Measurements from ENCODE around the gene EMILIN2.
"Not testable (repeated sequence)": the region's sequence is repeated elsewhere in the genome, so short reads cannot be mapped to it uniquely, and the experiment has no call there.

Gene EMILIN2

DNA sequence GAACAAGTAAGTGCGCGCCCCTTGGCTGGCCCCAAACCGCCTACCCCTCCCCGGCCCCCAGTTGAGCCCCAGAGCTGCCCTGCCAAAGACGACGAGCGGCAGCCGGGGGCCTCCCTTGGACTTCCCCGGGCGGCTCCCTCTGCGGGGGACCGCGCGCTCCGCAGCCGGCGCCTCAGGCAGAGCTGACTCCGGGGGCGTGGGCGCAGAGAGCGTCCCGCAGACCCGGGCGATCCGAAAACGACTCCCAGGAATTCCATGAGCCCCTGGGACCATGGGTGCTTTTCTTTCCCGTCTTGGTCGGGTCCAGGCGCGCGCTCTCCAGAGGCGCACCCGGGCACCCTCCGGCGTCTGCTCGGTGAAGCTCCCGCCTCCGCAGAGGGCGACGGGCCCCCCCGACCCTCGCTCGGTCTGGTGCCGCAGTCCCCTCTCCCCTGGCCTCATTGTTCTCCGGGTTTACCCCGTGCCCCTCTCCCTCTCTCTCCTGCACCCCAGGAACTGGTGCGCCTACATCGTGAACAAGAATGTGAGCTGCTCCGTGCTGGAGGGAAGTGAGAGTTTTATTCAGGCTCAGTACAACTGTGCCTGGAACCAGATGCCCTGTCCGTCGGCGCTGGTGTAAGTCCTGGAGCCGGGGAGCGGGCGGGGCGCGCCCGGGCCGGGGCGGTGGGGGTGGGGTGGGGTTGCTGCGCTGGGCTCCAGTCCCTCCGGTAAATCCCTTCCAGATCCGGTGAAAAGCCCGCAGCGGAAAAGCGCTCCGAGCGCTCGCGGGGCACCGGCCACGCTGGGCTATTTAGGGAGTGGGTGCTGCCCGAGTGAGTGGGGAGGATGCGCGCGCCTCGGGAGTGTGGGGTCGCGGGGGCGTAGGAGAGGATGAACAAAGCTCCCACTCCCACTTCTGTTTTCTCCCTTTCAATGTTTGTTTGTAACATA lies 776 bp downstream of the EMILIN2 start:
- peak; percentile 44 for DNase-seq

DNA sequence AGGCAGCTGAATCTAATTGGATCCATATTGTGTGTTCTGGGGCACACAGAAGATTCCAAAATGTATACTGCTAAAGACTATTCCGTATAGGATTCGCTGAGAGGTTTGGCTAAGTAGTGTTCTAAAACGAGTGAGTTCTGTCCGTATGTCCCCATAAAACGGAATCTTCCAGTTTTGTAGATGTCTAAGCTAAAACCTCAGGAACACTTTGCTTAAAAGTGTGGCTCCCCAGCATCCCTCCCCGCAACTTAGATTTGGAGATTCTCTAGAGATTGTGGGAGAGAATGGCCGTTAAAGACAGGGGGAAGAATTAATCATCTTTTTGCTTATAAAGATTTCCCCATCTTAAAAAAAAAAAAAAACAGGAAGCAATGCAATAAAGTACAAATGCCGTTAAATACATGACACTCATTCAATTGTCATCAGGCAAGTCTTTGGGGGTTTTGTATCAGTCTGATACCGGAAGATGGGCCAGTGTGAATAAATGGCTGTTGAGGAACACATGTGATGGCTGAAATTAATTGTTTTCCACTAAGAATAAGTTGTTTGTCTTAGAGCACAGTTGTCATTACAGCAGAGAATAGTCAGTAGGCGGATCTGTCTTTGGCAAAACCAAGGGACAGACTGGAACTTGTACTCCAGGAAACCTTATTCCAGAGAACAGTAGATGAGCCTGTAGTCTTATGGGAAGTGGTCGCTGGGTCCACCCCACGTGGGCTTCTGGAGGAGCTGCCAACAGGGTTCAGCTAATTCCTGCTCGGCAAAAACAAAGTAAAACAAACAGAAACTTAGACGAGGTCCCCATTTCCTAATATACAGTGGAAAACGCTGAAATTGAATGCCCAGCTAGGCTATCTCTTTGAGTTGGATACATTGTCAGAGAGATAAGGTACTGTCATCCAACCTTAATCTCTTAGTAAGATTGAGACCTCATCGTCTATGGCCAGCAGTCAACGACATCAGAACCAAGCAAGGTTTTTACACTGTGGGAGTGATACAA lies 1.7 kb downstream of the EMILIN2 start:
- peak; percentile 22 for DNase-seq

DNA sequence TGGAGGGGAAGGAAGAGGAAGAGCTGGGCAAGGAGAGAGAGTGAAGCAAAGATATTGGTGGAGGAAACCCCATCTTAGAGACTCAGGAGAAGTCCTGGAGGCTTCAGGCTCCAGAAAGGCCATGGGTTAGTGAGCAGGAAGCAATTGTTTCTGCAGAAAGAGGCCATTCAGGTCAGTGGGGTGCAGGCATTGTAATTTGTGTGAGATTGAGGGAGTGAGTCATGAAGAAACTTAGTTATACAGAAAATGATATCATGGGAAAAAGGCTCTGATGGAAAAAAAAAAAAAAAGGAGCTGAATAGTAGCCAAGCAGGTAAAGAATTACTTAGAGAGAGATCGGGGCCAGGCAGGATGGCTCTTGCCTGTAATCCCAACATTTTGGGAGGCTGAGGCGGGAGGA lies 4.0 kb downstream of the EMILIN2 start:
- peak; percentile 22 for DNase-seq

DNA sequence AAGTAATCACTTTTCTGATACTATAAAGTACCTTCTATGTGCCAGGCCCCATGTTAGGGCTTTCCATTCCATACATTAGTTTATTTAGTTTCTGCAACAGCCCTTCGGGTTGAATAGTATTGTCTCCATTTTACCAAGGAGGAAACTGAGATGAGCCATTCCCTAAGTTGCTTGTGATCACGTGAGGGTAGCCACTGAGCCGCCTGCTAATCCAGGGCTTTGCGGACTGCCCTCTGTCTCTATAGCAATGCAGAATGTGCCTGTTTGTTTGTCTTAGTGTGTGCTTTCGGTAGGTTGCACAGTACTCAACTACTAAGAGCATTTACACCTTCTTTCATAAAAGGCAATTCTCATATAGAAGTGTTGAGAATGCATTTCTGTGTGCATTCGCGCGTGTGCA lies 5.0 kb downstream of the EMILIN2 start:
- no peak for DNase-seq

DNA sequence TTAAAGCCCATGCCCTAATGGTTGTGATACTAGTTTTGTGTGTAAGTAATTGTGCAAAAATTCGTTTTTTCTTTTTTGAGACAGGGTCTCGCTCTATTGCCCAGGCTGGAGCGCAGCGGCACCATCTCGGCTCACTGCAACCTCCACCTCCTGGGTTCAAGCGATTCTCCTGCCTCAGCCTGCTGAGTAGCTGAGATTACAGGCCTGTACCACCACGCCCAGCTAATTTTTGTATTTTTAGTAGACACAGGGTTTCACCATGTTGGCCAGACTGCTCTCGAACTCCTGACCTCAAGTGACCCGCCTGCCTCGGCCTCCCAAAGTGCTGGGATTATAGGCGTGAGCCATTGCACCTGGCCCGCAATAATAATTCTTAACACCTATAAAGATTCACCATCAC lies 5.7 kb downstream of the EMILIN2 start:
- not testable (repeated sequence) for DNase-seq

DNA sequence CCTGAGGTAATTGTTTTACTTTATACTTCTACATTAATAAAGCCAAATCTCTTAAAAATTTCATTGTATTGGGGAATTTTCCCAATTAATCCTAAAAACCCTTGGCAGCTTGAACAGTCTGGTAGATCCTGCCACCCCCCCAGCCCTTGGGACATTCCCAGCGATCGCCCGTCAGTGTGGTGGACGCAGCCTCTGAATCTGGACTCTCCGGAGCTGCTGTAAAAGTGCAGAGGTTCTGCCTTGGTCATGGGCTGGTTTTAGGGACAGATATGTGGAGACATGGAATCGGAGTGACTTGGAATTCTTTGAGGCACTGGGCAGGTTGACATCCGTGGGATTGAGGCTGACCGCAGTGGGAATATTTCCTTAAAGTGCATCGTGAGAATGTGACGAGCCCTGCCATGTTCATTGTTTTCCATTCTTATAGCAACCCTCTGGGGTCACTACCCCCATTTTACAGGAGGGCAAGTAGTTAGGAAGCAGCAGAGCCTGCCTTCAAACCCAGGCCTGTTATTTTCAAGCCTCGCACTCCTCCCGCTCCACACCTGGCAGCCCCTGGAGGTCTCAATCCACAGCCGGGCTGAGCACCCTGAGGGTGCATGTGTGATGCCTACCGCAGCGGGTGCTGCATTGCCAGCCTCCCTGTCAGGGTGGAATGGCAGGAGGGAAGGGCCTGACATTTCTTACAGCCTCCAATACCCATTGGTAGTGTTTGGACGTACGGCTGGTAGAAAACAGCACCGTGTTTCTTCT lies 6.5 kb downstream of the EMILIN2 start:
- no peak for DNase-seq

DNA sequence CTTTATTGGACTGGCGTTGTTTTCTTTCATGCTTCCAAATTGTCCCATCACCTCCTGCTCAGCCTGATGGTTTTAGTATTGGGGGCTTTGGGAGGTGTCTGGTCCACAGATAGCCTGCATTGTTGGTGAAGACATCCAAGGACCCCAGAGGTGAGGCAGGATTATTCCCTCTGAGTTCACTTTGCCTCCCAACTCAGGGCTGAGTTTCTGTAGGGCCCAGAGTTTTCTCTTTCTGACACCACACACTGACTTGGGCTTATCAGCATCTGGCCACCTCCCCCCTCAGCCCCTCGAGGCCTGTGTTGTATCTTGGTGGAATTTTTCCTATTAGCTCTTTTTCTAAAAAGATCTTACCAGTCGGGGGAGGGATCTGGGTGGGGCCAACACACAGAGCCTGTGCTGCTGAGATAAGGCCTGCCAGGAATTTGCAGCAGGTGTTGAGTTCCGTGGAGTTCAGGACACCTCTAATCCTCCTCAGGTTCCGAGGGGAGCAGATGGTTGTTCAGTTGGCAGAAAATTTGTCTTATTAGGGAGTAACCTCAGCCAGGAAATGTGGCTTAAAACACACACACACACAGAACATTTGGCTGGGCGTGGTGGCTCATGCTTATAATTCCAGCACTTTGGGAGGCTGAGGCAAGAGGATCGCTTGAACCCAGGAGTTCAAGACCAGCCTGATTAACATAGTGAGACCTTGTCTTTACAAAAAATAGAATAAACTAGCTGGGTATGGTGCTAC lies 7.3 kb downstream of the EMILIN2 start:
- DNase-seq: peak; percentile 36

DNA sequence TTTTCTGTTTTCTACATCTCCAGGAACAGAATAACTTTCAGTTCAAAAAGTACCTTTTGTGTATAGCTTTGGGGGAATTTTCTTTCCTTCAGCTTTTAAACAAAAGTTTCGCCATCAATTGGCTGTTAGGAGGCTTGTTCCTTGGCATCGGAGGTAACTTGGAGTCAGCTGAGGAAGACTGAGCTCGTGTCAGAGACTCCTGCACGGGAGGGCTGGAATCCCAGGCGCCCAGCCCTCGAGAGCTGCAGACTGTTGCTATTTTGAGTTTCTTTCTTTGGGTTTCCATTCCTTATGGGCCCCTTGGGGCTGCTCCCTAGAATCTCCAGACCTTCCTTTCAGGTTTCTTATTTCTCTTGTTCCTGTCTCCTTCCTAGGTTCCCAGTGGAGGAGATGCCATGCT lies 8.1 kb downstream of the EMILIN2 start:
- DNase-seq: peak; percentile 47

DNA sequence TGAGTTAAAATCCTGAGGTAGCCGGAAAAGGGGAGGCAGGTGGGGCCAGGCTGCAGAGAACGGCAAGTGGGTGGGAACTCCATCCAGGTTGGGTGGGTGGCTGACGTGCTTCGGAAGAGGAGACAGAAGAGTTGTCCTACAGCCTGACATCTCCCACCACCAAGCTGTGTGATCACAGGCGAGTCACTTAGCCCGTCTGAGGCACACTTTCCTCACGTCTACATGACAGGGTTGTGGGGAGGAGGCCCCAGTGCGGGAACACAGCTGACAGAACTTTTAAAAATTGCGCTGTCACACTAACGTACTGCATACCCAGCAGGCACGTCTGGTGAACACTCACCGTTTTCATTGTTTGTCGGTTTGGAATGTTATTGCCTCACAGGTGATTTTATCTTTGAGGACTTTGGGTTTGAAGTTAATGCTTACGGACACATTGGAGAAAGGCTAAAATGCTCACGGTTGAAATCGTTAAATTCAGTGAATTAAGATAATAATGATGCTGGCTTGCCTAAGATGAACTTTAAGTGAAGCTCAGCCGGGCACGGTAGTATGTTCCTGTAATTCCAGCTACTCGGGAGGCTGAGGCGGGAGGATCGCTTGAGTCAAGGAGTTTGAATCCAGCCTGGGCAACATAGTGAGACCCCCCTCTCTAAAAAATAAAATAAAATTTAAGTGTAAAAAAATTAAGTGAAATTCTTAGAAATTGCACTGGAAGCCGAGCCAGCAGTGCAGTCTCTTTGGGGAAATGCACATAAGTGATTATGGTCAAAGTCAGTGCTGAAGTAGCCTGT lies 8.9 kb downstream of the EMILIN2 start:
- DNase-seq: peak; percentile 58

DNA sequence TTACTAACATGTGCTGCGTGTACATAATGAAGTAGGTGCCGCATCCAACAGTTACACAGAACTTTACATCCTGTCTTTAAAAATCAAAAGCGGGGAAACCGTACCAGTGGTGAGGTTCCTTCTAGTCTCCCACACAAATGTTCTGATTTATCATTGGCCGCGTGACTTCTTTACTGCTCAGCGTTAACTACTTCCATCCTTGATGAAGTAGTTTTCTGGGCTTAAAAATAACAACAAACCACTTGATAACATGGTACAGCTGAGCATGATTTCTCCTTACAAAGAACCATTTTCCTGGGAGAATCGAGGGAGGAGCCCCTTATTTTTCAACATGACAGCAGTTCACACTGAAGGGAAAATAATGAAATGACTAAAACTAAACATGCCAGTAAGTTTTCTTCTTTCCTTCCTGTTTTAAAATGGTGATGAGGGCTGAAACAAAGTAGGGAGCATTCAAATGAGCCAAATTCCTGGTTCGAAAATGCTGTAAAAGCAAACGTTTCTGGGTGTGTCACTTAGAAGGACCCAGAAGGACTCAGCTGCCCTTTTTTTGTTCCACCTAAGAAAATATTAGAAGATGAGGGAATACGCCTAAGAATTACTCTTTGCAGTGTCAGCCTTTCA lies 9.9 kb downstream of the EMILIN2 start:
- no peak for DNase-seq

DNA sequence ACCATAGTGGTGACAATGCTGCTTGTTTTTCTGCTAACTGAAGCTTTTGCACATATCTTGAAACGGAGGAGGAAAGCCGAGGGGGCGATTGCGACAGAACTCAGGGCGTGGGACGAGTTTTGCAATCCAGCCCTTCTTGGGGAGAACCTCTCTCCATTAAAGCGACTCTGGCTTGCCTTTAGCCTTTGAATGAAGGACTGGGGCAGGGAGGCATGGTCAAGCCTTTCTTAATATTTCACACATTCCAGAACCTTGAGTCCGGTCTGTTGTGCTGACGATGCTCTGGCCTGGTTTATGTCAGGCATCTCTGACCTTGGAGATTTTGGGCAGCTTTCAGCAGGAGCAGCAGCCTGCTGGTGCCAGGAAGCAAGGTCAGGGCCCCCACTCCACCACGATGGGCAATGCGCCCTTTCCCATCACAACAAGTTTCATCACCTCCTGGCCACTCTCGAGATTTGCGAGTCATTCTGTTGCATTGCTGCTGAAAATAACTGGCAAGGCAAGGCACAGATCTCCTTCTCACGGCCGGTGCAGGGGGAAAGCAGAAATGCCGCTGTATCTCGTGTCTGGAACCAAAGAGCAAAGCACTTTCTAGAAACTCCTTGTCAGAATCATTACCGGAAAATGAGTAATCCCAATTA lies 10.8 kb downstream of the EMILIN2 start:
- DNase-seq: peak; percentile 86

DNA sequence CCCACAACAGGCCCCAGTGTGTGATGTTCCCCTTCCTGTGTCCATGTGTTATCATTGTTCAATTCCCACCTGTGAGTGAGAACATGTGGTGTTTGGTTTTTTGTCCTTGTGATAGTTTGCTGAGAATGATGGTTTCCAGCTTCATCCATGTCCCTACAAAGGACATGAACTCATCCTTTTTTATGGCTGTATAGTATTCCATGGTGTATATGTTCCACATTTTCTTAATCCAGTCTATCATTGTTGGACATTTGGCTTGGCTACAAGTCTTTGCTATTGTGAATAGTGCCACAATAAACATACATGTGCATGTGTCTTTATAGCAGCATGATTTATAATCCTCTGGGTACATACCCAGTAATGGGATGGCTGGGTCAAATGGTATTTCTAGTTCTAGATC lies 13.6 kb downstream of the EMILIN2 start:
- DNase-seq: not testable (repeated sequence)

DNA sequence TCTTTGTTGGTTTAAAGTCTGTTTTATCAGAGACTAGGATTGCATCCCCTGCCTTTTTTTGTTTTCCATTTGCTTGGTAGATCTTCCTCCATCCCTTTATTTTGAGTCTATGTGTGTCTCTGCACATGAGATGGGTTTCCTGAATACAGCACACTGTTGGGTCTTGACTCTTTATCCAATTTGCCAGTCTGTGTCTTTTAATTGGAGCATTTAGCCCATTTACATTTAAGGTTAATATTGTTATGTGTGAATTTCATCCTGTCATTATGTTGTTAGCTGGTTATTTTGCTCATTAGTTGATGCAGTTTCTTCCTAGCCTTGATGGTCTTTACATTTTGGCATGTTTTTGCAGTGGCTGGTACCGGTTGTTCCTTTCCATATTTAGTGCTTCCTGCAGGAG lies 17.2 kb downstream of the EMILIN2 start:
- not testable (repeated sequence) for DNase-seq

DNA sequence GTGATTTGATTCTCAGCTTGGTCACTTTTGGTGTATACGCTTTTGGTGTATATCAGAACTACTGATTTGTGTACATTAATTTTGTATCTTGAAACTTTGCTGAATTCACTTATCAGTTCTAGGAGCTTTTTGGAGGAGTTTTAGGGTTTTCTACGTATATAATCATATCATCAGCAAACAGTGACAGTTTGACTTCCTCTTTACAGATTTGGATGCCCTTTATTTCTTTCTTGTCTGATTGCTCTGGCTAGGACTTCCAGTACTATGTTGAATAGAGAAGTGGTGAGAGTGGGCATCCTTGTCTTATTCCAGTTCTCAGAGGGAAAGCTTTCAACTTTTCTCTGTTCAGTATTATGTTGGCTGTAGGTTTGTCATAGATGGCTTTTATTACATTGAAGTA lies 19.7 kb downstream of the EMILIN2 start:
- DNase-seq: not testable (repeated sequence)

DNA sequence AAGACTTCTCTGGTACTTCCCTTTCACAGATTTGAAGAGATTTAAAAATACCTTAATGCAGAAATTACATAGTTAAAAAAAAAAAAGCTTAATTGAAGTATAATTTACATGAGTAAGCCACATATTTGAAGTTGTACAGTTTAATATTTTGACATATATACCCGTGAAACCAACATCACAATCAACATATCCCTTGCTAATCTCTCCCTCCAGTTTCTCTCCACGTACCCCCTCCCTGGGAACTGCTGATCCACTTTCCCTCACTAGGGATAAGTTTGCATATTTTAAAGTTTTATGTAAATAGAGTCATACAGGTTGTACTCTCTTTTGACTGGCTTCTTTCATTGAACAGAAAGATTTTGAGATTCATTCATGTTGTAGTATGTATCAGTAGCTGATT lies 22.4 kb downstream of the EMILIN2 start:
- DNase-seq: no peak

DNA sequence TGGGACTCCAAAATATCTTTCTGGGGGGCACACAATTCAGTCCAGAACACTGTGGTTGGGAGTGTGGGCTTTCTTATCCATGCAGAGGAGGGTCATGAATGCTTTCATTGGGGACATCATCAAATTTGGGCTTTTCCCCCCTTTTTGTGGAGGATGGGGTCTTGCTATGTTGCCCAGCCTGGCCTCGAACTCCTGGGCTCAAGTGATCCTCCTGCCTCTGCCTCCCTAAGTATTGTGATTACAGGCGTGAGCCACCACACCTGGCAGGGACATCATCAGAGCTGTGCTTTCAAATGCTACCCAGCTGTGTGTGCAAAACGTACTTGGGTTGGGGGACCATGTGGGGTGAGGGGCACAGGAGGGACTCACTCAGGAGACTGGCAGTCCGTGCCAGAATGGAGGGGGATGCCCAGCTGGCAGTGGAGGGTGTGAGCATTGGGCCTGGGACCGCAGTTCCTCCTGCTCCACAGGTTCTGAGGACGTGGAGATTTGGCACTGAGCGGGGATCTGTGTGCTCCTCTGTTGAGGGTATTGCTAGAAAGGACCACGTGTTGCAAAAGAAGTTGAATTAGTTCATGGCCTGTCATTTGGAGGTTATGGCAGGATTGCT lies 24.4 kb downstream of the EMILIN2 start:
- DNase-seq: no peak

DNA sequence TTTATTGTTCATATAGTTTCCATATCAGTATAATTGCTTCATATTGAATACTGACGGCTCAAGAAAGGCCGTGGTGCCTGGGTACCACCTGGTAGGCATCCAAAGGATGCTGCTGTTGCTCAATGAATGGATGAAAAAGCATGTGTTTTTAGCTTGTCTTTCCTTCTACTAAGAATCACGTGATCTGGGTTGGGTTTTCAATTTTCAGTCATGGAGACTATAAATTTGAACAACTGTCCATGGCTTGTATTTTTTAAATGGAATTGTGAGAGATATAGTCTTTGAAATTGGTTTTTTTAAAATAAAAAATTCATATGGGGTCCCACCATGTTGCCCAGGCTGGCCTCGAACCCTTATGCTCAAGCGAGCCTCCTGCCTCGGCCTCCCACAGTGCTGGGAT lies 25.3 kb downstream of the EMILIN2 start:
- no peak for DNase-seq

DNA sequence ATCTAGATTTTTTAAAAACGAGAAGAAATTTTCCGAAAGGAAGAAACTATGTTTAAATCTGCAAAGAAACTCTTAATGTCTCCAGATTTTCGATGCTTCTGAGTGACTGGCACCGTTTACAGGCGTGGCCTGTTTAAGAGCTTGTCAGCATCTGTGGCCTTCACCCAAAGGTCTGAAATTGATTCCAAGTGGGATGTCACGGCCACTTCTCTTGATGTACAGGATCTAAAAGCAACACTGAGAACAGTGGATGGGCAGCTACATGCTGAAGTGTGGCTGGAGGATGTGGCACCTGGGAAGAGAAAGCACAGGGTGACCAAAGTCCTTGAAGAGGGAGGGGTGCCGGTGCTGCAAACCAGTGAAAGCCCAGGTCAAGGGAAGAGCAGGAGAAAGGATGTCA lies 28.0 kb downstream of the EMILIN2 start:
- DNase-seq: no peak

DNA sequence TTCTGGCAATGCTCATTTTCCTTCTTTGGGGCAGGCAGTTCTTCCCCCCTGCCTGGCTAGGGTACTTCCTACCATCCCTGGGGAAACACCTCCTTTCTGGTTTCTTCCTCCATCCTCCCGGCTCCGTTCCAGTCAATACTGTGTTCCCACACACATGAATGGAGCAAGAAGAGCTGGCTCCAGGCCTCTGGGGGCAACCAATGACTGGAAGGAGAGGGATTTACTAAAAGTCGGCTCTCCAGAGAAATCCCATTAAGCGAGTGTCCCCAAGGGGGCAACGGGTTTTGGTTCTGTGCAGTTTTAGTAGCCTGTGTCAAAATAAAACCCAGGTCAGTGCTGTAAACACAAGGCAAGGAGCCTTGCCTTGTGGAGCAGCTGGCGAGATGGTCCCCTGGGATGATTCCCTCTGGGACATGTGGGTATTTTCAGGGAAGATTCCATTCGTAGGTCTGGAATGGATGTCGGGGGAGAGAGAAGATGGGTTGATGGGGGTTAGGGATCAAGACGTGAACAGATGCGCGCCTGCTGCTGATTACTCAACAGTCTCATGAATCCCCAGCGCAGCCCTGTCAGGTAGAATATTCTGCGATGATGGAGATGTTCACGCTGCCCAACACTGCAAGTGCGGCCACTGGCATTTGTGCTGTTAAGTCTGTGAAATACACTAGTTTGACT lies 32.0 kb downstream of the EMILIN2 start:
- no peak for DNase-seq

All from fibroblast of skin of right biceps (primary cell).